K562 (cell line): Measurements from ENCODE around the gene BID. TPM values are rescaled to one million over a fixed set of nuclear protein-coding genes. Genes with fewer than 3 reads are reported as not detected.

ENCODE experiments used
- ATAC-seq: fragments of 200-7000 bp; cut with Tn5 transposase; 3 replicates; pipeline ENCODE4 v1.9.1; 2020; ENCODE audit warnings: moderate library complexity
- BruUV-seq: library from RNA; stranded (reverse); fragments of 400-500 nt; replicated peaks from 2 replicates; lab custom pipeline; 2021; lab: Mats Ljungman, UMichigan
- CTCF ChIA-PET: fragments of 300-600 bp; formaldehyde crosslinking; extraction: SDS; loops from one replicate; lab custom pipeline; 2021; ENCODE audit warnings: low intra/inter-chr PET ratio; lab: Yijun Ruan, JAX
- POLR2A ChIA-PET: fragments of 300-600, 350-650 bp; sonication (Branson Sonifier 250); formaldehyde crosslinking; extraction: SDS; loops from one replicate; lab custom pipeline; 2021; ENCODE audit warnings: antibody characterized with exemption, inconsistent platforms; lab: Yijun Ruan, JAX
- DNase-seq, 4 experiments: peaks; one replicate each; pipeline versions ENCODE4 v3.0.0 to v3.0.0-alpha.2; 2011 to 2018; ENCODE audit warnings: low spot score in 3 of 4, mixed read lengths in 3 of 4; ENCODE audit errors: extremely low read depth in 1 of 4
- FAIRE-seq: peaks from 2 replicates; lab custom pipeline; 2011; peaks lifted over from hg19 to GRCh38; lab: Jason Lieb, UNC
- H2AFZ ChIP-seq: 2 replicates; pipeline ENCODE4 v1.6.0; 2011; ENCODE audit warnings: low read depth, low read length, control low read depth, inconsistent platforms
- H3K27ac ChIP-seq: fragments of 200-600 bp; 3 replicates; pipeline ENCODE4 v1.8.0; 2011; ENCODE audit warnings: low read depth, mild to moderate bottlenecking, control low read depth, inconsistent platforms, low read length, moderate library complexity, mixed read lengths; ENCODE audit errors: extremely low read depth
- H3K27me3 ChIP-seq, 2 experiments: fragments of 300-600 bp in 1 of 2; 2 replicates in 1 of 2; 3 replicates in 1 of 2; pipeline versions ENCODE4 v1.6.0 to v1.8.0; 2011; ENCODE audit warnings: inconsistent platforms in 2 of 2, low read length in 2 of 2, mild to moderate bottlenecking in 1 of 2, mixed read lengths in 1 of 2, moderate library complexity in 1 of 2; ENCODE audit not compliant: control insufficient read depth in 2 of 2, insufficient read depth in 2 of 2
- H3K36me3 ChIP-seq: fragments of 300-600 bp; 3 replicates; pipeline ENCODE4 v1.8.0; 2011; ENCODE audit warnings: mild to moderate bottlenecking, low read length, inconsistent platforms; ENCODE audit not compliant: control insufficient read depth, insufficient read depth
- H3K4me1 ChIP-seq, 2 experiments: fragments of 200-600 bp in 1 of 2; replicated peaks in 1 of 2; 2 replicates in 1 of 2; 3 replicates in 1 of 2; pipeline versions ENCODE4 v1.5.1 to v1.8.0; 2011; ENCODE audit warnings: inconsistent platforms in 2 of 2, low read length in 2 of 2, mild to moderate bottlenecking in 1 of 2, mixed read lengths in 1 of 2, moderate library complexity in 1 of 2; ENCODE audit not compliant: control insufficient read depth in 2 of 2, insufficient read depth in 2 of 2
- H3K4me2 ChIP-seq: 2 replicates; pipeline ENCODE4 v1.6.1; 2011; ENCODE audit warnings: low read length, control low read depth, inconsistent platforms, mixed read lengths; ENCODE audit not compliant: insufficient read depth
- H3K4me3 ChIP-seq: fragments of 200-600 bp; sonication (generic), shearing (Covaris generic); 2 replicates; pipeline ENCODE4 v1.5.1; 2016; ENCODE audit warnings: control low read depth, inconsistent platforms
- H3K79me2 ChIP-seq: fragments of 200-600 bp; 3 replicates; pipeline ENCODE4 v1.8.0; 2011; ENCODE audit warnings: low read length, inconsistent platforms; ENCODE audit not compliant: control insufficient read depth, insufficient read depth
- H3K9ac ChIP-seq, 2 experiments: 2 replicates each; pipeline versions ENCODE4 v1.6.0 to v1.6.1; 2011; ENCODE audit warnings: low read depth in 2 of 2, low read length in 2 of 2, control low read depth in 1 of 2, inconsistent platforms in 1 of 2, mild to moderate bottlenecking in 1 of 2, mixed read lengths in 1 of 2; ENCODE audit not compliant: insufficient read depth in 1 of 2
- H3K9me1 ChIP-seq: one replicate; pipeline ENCODE4 v1.6.0; 2011; ENCODE audit warnings: inconsistent platforms, mild to moderate bottlenecking, low read length, moderate library complexity; ENCODE audit not compliant: control insufficient read depth, insufficient read depth
- H3K9me3 ChIP-seq: replicated peaks from 2 replicates; pipeline ENCODE4 v1.5.1; 2011; ENCODE audit warnings: low read depth, low read length, inconsistent platforms; ENCODE audit not compliant: control insufficient read depth, insufficient read depth
- H4K20me1 ChIP-seq: replicated peaks from 2 replicates; pipeline ENCODE4 v1.6.1; 2011; ENCODE audit warnings: low read length, inconsistent platforms, mixed read lengths; ENCODE audit not compliant: control insufficient read depth, insufficient read depth
- KDM1A ChIP-seq, 2 experiments: fragments of 450-650 bp; IDR thresholded peaks; 2 replicates each; pipeline ENCODE4 v1.6.1; 2016; ENCODE audit warnings: mild to moderate bottlenecking in 2 of 2
- POLR2AphosphoS2 ChIP-seq: IDR thresholded peaks from 2 replicates; pipeline ENCODE4 v1.6.1; 2012; ENCODE audit warnings: low read length, improper control_type of control experiment
- PURB ChIP-seq: sonication (generic); formaldehyde crosslinking; IDR thresholded peaks from 2 replicates; pipeline ENCODE4 v1.9.0; 2021; ENCODE audit warnings: low read depth, mild to moderate bottlenecking, missing genetic modification reagents
- RERE ChIP-seq: sonication (generic); formaldehyde crosslinking; IDR thresholded peaks from 2 replicates; pipeline ENCODE4 v1.8.0; 2023; ENCODE audit warnings: missing genetic modification reagents, mild to moderate bottlenecking, borderline replicate concordance
- SNAPC5 ChIP-seq: fragments of 250-450 bp; sonication (Bioruptor Pico); IDR thresholded peaks from 2 replicates; pipeline ENCODE4 v1.8.0; 2021; ENCODE audit warnings: moderate library complexity, mild to moderate bottlenecking, inconsistent platforms
- SRSF1 ChIP-seq: fragments of 200-400 bp; formaldehyde crosslinking; IDR thresholded peaks from 2 replicates; pipeline ENCODE4 v1.6.1; 2017; ENCODE audit warnings: mild to moderate bottlenecking, low read depth, low read length, moderate library complexity
- ZNF212 ChIP-seq: fragments of 450-650 bp; formaldehyde crosslinking; IDR thresholded peaks from 2 replicates; pipeline ENCODE4 v1.4.0; 2020; ENCODE audit warnings: mild to moderate bottlenecking
- WGBS: fragments of 100-300 bp; shearing (Covaris generic); methylation state at CpG from one replicate; pipeline ENCODE4 v1.1.6; 2016; ENCODE audit warnings: low coverage, mixed read lengths; ENCODE audit not compliant: insufficient coverage; ENCODE audit errors: missing lambda C conversion rate; 5-methylcytosine and 5-hydroxymethylcytosine counted together
- in situ Hi-C: fragments of 300-500 bp; cut with MboI; formaldehyde crosslinking; loops from 4 replicates; pipeline ENCODE4 v1.15.0; 2018; ENCODE audit warnings: inconsistent platforms, mixed read lengths
- intact Hi-C: fragments of 100-400 bp; cut with micrococcal nuclease; formaldehyde crosslinking; loops from 2 replicates; pipeline ENCODE4 v1.14.2; 2022
- polyA plus RNA-seq, 8 experiments: library from polyadenylated mRNA; depleted of rRNA in 4 of 8; stranded (reverse) in 5 of 8; unstranded in 3 of 8; fragments of >200 nt; fragmentation: Nextera tagmentation in 2 of 8; fragmentation: Illumina TruSeq in 1 of 8; extraction: Ambion mirVana in 2 of 8; extraction: Trizol in 1 of 8; gene quantifications; 2 replicates each; pipeline versions ENCODE4 v1.2.1 to v1.2.3, GENCODE V29; 2011 to 2014; ENCODE audit warnings: inconsistent platforms in 1 of 8, missing spikeins in 1 of 8
- total RNA-seq, 7 experiments: library from RNA; depleted of rRNA in 6 of 7; stranded (reverse); fragments of >200 nt in 6 of 7; fragmentation: Illumina TruSeq in 2 of 7; extraction: Trizol in 2 of 7; gene quantifications; 2 replicates each; pipeline versions ENCODE4 v1.2.1 to v1.2.3, GENCODE V29; 2011 to 2021; ENCODE audit warnings: low replicate concordance in 1 of 7
- TF ChIP-seq, protein P1 (sequence below): fragments of 450-650 bp; IDR thresholded peaks from 2 replicates; pipeline ENCODE4 v1.6.1; 2016; ENCODE audit warnings: borderline replicate concordance
- TF ChIP-seq, protein P2 (sequence below): sonication (generic); formaldehyde crosslinking; IDR thresholded peaks from 2 replicates; pipeline ENCODE4 v1.8.1; 2023; ENCODE audit warnings: mild to moderate bottlenecking, missing genetic modification reagents
- TF ChIP-seq, protein P3 (sequence below): sonication (generic); formaldehyde crosslinking; IDR thresholded peaks from 2 replicates; pipeline ENCODE4 v1.8.1; 2022; ENCODE audit warnings: missing genetic modification reagents

The BID gene
- total and polyA plus RNA-seq, 9 of the 15 experiments (the other 6 are each of a cell fraction or from before 2014, with no cell fraction given), result 5.2 to 209 (median 63.7) TPM

GRCh38 chr22:17794726-17795542 lies 20.7 kb upstream of the BID start:
- Histone ChIP-seq H3K27me3 (no peaks in the 10 kb centered on the region), H3K4me1 (peaks cover 6 to 26% of the 10 kb centered on the region in 2 experiments; a peak in 4 of 5 replicates), H2AFZ (no peak overlapping the region), H3K79me2 (no peaks in the 10 kb centered on the region), H3K9me1 (peaks cover 8% of the 10 kb centered on the region), H3K27ac (no peak overlapping the region), H3K36me3 (no peaks in the 10 kb centered on the region; the same call in 2 of the 3 replicates), H3K4me2 (no peak overlapping the region), H4K20me1 (0 out of 2 replicates have a peak, but pooled peaks cover 9% of the 10 kb centered on the region), H3K9me3 (no peaks in the 10 kb centered on the region), H3K9ac (0 out of 4 replicates have a peak overlapping the region, but pooled peaks of 1 of the 2 experiments have one; percentile 10), H3K4me3 (no peak overlapping the region)
- in situ Hi-C loops (no loop called here), intact Hi-C loops (no loop called here)
- WGBS, result 71% methylated on average over 24 of the region's 25 CpGs
- POLR2A ChIA-PET, result interaction anchor here (0.6 to 1.1 kb wide), 2 partner anchors 8 to 261 kb away, joined by 3 read pairs; no protein-coding TSS in a partner anchor
- CTCF ChIA-PET, result no interaction called here
- BruUV-seq, result no TSS peak
- DNase-seq, result no peak
- no peak for FAIRE-seq
- ATAC-seq, result no peak
- TF ChIP-seq SRSF1 (no peak), POLR2AphosphoS2 (no peak), SNAPC5 (CRISPR knock-in tag) (no peak), KDM1A (IDR thresholded peaks at IDR 0.05) (no peak), PURB (CRISPR knock-in tag) (no peak), ZNF212 (no peak), RERE (no peak)
- TF ChIP-seq, protein P1, sequence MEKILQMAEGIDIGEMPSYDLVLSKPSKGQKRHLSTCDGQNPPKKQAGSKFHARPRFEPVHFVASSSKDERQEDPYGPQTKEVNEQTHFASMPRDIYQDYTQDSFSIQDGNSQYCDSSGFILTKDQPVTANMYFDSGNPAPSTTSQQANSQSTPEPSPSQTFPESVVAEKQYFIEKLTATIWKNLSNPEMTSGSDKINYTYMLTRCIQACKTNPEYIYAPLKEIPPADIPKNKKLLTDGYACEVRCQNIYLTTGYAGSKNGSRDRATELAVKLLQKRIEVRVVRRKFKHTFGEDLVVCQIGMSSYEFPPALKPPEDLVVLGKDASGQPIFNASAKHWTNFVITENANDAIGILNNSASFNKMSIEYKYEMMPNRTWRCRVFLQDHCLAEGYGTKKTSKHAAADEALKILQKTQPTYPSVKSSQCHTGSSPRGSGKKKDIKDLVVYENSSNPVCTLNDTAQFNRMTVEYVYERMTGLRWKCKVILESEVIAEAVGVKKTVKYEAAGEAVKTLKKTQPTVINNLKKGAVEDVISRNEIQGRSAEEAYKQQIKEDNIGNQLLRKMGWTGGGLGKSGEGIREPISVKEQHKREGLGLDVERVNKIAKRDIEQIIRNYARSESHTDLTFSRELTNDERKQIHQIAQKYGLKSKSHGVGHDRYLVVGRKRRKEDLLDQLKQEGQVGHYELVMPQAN, result no peak
- TF ChIP-seq, protein P2, sequence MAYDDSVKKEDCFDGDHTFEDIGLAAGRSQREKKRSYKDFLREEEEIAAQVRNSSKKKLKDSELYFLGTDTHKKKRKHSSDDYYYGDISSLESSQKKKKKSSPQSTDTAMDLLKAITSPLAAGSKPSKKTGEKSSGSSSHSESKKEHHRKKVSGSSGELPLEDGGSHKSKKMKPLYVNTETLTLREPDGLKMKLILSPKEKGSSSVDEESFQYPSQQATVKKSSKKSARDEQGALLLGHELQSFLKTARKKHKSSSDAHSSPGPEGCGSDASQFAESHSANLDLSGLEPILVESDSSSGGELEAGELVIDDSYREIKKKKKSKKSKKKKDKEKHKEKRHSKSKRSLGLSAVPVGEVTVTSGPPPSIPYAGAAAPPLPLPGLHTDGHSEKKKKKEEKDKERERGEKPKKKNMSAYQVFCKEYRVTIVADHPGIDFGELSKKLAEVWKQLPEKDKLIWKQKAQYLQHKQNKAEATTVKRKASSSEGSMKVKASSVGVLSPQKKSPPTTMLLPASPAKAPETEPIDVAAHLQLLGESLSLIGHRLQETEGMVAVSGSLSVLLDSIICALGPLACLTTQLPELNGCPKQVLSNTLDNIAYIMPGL (CRISPR knock-in tag), result no peak
- TF ChIP-seq, protein P3, sequence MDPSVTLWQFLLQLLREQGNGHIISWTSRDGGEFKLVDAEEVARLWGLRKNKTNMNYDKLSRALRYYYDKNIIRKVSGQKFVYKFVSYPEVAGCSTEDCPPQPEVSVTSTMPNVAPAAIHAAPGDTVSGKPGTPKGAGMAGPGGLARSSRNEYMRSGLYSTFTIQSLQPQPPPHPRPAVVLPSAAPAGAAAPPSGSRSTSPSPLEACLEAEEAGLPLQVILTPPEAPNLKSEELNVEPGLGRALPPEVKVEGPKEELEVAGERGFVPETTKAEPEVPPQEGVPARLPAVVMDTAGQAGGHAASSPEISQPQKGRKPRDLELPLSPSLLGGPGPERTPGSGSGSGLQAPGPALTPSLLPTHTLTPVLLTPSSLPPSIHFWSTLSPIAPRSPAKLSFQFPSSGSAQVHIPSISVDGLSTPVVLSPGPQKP, result no peak
